ENCODE measurements around the gene LY6G5C.

DNA sequence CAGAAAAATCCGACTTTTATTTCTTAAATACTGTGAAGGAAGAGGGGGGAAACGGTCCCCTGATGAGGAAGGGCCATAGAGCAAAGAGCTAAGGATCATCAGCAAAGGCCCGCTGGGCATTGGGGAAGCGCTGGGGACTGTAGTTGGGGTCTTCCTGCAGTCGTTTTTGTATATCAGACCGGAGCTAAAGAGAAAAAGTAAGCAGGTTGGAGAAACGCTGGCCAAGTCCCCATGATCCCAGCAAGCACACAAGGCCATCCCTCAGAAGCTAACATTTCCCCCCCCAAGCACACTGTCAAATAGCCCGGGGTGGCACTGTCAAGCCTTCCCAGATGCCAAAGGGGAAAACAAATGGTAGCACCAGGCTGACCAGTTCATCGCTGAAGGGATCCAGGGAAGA lies 41.8 kb downstream of the LY6G5C start:
- TF ChIP-seq JUN (IDR thresholded peaks at IDR 0.05; ENCODE audit: borderline replicate concordance, insufficient read depth, insufficient read length, low read depth): no peak
- TF ChIP-seq, protein P1, sequence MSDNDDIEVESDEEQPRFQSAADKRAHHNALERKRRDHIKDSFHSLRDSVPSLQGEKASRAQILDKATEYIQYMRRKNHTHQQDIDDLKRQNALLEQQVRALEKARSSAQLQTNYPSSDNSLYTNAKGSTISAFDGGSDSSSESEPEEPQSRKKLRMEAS (IDR thresholded peaks at IDR 0.05; ENCODE audit: insufficient read depth, insufficient read length): no peak
- TF ChIP-seq, protein P2, sequence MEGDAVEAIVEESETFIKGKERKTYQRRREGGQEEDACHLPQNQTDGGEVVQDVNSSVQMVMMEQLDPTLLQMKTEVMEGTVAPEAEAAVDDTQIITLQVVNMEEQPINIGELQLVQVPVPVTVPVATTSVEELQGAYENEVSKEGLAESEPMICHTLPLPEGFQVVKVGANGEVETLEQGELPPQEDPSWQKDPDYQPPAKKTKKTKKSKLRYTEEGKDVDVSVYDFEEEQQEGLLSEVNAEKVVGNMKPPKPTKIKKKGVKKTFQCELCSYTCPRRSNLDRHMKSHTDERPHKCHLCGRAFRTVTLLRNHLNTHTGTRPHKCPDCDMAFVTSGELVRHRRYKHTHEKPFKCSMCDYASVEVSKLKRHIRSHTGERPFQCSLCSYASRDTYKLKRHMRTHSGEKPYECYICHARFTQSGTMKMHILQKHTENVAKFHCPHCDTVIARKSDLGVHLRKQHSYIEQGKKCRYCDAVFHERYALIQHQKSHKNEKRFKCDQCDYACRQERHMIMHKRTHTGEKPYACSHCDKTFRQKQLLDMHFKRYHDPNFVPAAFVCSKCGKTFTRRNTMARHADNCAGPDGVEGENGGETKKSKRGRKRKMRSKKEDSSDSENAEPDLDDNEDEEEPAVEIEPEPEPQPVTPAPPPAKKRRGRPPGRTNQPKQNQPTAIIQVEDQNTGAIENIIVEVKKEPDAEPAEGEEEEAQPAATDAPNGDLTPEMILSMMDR (IDR thresholded peaks at IDR 0.05; ENCODE audit: extremely low read depth in 1 of 2, insufficient read depth in 1 of 2, low read depth in 1 of 2, low read length in 2 of 2): no peak
- TF ChIP-seq POLR2A (IDR thresholded peaks at IDR 0.05; ENCODE audit: low read depth, low read length): no peak

All from endothelial cell of umbilical vein (primary cell).